HepG2 (cell line): ENCODE measurements around the gene TNFAIP8L1. TPM values are rescaled to one million over a fixed set of nuclear protein-coding genes. Genes with fewer than 3 reads are reported as not detected.

Experiments
- EEA1 ChIP-seq: sonication (generic); formaldehyde crosslinking; IDR thresholded peaks from 2 replicates; pipeline ENCODE4 v1.5.1; 2020; ENCODE audit warnings: mild to moderate bottlenecking, missing genetic modification reagents, borderline replicate concordance
- FOXK2 ChIP-seq: fragments of 450-650 bp; IDR thresholded peaks from 2 replicates; pipeline ENCODE4 v1.6.1; 2016
- HNRNPH1 ChIP-seq: fragments of 200-400 bp; formaldehyde crosslinking; optimal IDR thresholded peaks from 2 replicates; pipeline ENCODE3; 2017; ENCODE audit warnings: mild to moderate bottlenecking, low read depth, low read length
- HOXD1 ChIP-seq: sonication (generic); formaldehyde crosslinking; IDR thresholded peaks from 2 replicates; pipeline ENCODE4 v1.5.0; 2020; ENCODE audit warnings: missing genetic modification reagents
- KAT7 ChIP-seq: IDR thresholded peaks from 2 replicates; pipeline ENCODE4 v1.6.1; 2018; ENCODE audit warnings: borderline replicate concordance, missing compliant biosample characterization
- MBD4 ChIP-seq: IDR thresholded peaks from 2 replicates; pipeline ENCODE4 v1.6.1; 2012; ENCODE audit warnings: low read length, inconsistent platforms, borderline replicate concordance
- PAX8 ChIP-seq: sonication (generic); formaldehyde crosslinking; IDR thresholded peaks from 2 replicates; pipeline ENCODE4 v1.8.0; 2022; ENCODE audit warnings: mild to moderate bottlenecking, missing genetic modification reagents, borderline replicate concordance
- SMARCE1 ChIP-seq: fragments of 450-650 bp; IDR thresholded peaks from 2 replicates; pipeline ENCODE4 v1.6.1; 2017; ENCODE audit warnings: borderline replicate concordance
- SOX13 ChIP-seq, 3 experiments: fragments of 450-650 bp in 1 of 3; sonication (generic) in 1 of 3; formaldehyde crosslinking in 1 of 3; IDR thresholded peaks in 2 of 3; conservative IDR thresholded peaks in 1 of 3; 2 replicates each; pipeline versions ENCODE4 v1.5.0 to v1.6.1; 2016 to 2020; ENCODE audit warnings: antibody characterized with exemption in 1 of 3, mild to moderate bottlenecking in 1 of 3, missing compliant biosample characterization in 1 of 3, missing genetic modification reagents in 1 of 3, moderate library complexity in 1 of 3
- SOX5 ChIP-seq: IDR thresholded peaks from 2 replicates; pipeline ENCODE4 v1.6.1; 2016; ENCODE audit warnings: borderline replicate concordance
- SP4 ChIP-seq: sonication (generic); formaldehyde crosslinking; IDR thresholded peaks from 2 replicates; pipeline ENCODE4 v1.8.1; 2023; ENCODE audit warnings: mild to moderate bottlenecking, missing genetic modification reagents
- THAP11 ChIP-seq: IDR thresholded peaks from 2 replicates; pipeline ENCODE4 v1.6.1; 2016; ENCODE audit warnings: missing biosample characterization, missing genetic modification reagents
- TMF1 ChIP-seq: sonication (generic); formaldehyde crosslinking; IDR thresholded peaks from 2 replicates; pipeline ENCODE4 v1.8.1; 2022; ENCODE audit warnings: low read depth, missing genetic modification reagents
- ZFAT ChIP-seq: sonication (generic); formaldehyde crosslinking; conservative IDR thresholded peaks from 2 replicates; pipeline ENCODE4 v1.8.1; 2023; ENCODE audit warnings: missing genetic modification reagents, inconsistent platforms
- ZNF20 ChIP-seq: sonication (generic); formaldehyde crosslinking; IDR thresholded peaks from 2 replicates; pipeline ENCODE4 v1.4.0; 2020; ENCODE audit warnings: mild to moderate bottlenecking, moderate library complexity, missing genetic modification reagents
- ZNF333 ChIP-seq: sonication (generic); formaldehyde crosslinking; IDR thresholded peaks from 2 replicates; pipeline ENCODE4 v1.4.0; 2020; ENCODE audit warnings: mild to moderate bottlenecking, missing genetic modification reagents, borderline replicate concordance
- ZNF432 ChIP-seq: sonication (generic); formaldehyde crosslinking; IDR thresholded peaks from 2 replicates; pipeline ENCODE4 v1.5.0; 2020; ENCODE audit warnings: missing genetic modification reagents, mild to moderate bottlenecking, borderline replicate concordance
- ZNF543 ChIP-seq: sonication (generic); formaldehyde crosslinking; IDR thresholded peaks from 2 replicates; pipeline ENCODE4 v1.4.0; 2020; ENCODE audit warnings: mild to moderate bottlenecking, missing genetic modification reagents
- ZNF713 ChIP-seq: sonication (generic); formaldehyde crosslinking; IDR thresholded peaks from 2 replicates; pipeline ENCODE4 v1.4.0; 2020; ENCODE audit warnings: mild to moderate bottlenecking, missing genetic modification reagents
- polyA plus RNA-seq, 8 experiments: library from polyadenylated mRNA; depleted of rRNA in 3 of 8; stranded (reverse) in 7 of 8; unstranded in 1 of 8; fragments of >200 nt; fragmentation: Illumina TruSeq in 4 of 8; extraction: Trizol in 4 of 8; gene quantifications; 2 replicates each; pipeline versions ENCODE4 v1.2.1 to v1.2.3, GENCODE V29; 2011 to 2016; ENCODE audit warnings: low read depth in 4 of 8, missing spikeins in 1 of 8, mixed read lengths in 1 of 8; ENCODE audit not compliant: insufficient read depth in 1 of 8
- total RNA-seq, 5 experiments: library from RNA; depleted of rRNA; stranded (reverse); fragments of >200 nt; fragmentation: Illumina TruSeq; extraction: Trizol; gene quantifications; 2 replicates each; pipeline ENCODE4 v1.2.3, GENCODE V29; 2016; ENCODE audit warnings: low read depth in 1 of 5
- TF ChIP-seq, protein P1 (sequence below): sonication (generic); formaldehyde crosslinking; IDR thresholded peaks from 2 replicates; pipeline ENCODE4 v1.5.0; 2020; ENCODE audit warnings: mild to moderate bottlenecking, missing genetic modification reagents, moderate library complexity
- TF ChIP-seq, protein P2 (sequence below), 2 experiments: fragments of 450-650 bp in 1 of 2; sonication (generic) in 1 of 2; formaldehyde crosslinking in 1 of 2; IDR thresholded peaks; 2 replicates each; pipeline versions ENCODE4 v1.6.1 to v1.8.0; 2016 to 2022; ENCODE audit warnings: antibody characterized with exemption in 1 of 2, mild to moderate bottlenecking in 1 of 2, missing genetic modification reagents in 1 of 2

TNFAIP8L1 gene
- total and polyA plus RNA-seq, 2 of the 13 experiments (the other 11 are each of a cell fraction or from before 2014, with no cell fraction given), result 13.4 to 21.4 TPM

DNA sequence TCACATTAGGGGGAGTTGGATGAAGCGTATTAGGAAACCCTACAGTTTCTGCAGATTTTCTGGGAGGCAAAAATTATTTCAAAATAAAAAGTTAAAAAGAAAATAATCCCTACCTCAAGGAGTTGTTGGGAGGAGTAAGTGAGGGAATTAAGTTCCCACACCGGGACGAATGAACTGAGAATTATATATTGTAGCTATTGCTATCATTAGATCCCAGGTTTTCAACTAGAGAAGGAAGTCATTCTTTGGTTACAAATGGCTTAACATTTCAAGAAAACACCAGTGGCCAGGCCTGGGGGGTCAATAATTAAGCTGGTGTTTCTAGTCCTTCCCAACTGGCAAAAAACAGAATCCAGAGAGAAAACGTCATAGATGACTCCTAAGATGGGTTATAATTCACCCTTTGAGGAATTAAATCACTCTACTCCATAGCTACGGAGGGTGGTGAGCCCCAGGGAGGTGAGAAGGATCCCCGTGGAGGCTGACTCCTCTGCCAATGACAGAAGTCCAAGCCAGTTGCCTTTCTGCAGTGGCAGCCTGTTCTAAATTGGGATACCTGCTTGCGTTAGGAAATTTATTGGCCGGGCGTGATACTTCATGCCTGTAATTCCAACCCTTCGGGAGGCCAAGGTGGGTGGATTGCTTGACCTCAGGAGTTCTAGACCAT is 32.0 kb downstream of the TNFAIP8L1 start (continued):
- no peak for TF ChIP-seq SP4 (CRISPR knock-in tag)
- TF ChIP-seq ZNF333 (CRISPR knock-in tag), result no peak
- no peak for TF ChIP-seq SOX13 (IDR thresholded peaks at IDR 0.05)
- TF ChIP-seq SOX13 (CRISPR knock-in tag; conservative IDR thresholded peaks at IDR 0.05 in 1 of 2, IDR thresholded peaks at IDR 0.05 in 1 of 2), result no peak
- TF ChIP-seq, protein P1, sequence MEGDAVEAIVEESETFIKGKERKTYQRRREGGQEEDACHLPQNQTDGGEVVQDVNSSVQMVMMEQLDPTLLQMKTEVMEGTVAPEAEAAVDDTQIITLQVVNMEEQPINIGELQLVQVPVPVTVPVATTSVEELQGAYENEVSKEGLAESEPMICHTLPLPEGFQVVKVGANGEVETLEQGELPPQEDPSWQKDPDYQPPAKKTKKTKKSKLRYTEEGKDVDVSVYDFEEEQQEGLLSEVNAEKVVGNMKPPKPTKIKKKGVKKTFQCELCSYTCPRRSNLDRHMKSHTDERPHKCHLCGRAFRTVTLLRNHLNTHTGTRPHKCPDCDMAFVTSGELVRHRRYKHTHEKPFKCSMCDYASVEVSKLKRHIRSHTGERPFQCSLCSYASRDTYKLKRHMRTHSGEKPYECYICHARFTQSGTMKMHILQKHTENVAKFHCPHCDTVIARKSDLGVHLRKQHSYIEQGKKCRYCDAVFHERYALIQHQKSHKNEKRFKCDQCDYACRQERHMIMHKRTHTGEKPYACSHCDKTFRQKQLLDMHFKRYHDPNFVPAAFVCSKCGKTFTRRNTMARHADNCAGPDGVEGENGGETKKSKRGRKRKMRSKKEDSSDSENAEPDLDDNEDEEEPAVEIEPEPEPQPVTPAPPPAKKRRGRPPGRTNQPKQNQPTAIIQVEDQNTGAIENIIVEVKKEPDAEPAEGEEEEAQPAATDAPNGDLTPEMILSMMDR, result no peak
- TF ChIP-seq ZNF432 (CRISPR knock-in tag), result no peak
- no peak for TF ChIP-seq SMARCE1
- TF ChIP-seq HOXD1 (CRISPR knock-in tag), result no peak
- TF ChIP-seq TMF1 (CRISPR knock-in tag), result no peak
- TF ChIP-seq, protein P2, sequence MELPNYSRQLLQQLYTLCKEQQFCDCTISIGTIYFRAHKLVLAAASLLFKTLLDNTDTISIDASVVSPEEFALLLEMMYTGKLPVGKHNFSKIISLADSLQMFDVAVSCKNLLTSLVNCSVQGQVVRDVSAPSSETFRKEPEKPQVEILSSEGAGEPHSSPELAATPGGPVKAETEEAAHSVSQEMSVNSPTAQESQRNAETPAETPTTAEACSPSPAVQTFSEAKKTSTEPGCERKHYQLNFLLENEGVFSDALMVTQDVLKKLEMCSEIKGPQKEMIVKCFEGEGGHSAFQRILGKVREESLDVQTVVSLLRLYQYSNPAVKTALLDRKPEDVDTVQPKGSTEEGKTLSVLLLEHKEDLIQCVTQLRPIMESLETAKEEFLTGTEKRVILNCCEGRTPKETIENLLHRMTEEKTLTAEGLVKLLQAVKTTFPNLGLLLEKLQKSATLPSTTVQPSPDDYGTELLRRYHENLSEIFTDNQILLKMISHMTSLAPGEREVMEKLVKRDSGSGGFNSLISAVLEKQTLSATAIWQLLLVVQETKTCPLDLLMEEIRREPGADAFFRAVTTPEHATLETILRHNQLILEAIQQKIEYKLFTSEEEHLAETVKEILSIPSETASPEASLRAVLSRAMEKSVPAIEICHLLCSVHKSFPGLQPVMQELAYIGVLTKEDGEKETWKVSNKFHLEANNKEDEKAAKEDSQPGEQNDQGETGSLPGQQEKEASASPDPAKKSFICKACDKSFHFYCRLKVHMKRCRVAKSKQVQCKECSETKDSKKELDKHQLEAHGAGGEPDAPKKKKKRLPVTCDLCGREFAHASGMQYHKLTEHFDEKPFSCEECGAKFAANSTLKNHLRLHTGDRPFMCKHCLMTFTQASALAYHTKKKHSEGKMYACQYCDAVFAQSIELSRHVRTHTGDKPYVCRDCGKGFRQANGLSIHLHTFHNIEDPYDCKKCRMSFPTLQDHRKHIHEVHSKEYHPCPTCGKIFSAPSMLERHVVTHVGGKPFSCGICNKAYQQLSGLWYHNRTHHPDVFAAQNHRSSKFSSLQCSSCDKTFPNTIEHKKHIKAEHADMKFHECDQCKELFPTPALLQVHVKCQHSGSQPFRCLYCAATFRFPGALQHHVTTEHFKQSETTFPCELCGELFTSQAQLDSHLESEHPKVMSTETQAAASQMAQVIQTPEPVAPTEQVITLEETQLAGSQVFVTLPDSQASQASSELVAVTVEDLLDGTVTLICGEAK (IDR thresholded peaks at IDR 0.05), result no peak
- TF ChIP-seq, protein P2 (CRISPR knock-in tag; IDR thresholded peaks at IDR 0.05), result no peak
- TF ChIP-seq EEA1 (CRISPR knock-in tag), result no peak
- TF ChIP-seq FOXK2, result no peak
- TF ChIP-seq SOX5 (CRISPR knock-in tag), result no peak
- TF ChIP-seq ZNF543 (CRISPR knock-in tag), result no peak
- TF ChIP-seq MBD4, result no peak
- TF ChIP-seq THAP11 (CRISPR knock-in tag), result no peak
- TF ChIP-seq ZNF20 (CRISPR knock-in tag), result no peak
- TF ChIP-seq KAT7, result no peak
- TF ChIP-seq ZNF713, result no peak
- no peak for TF ChIP-seq HNRNPH1
- no peak for TF ChIP-seq ZFAT
- TF ChIP-seq PAX8, result no peak
